GM12872 (cell line): ENCODE results near the gene SAMD9.

ENCODE experiments used
- TF ChIP-seq, protein P1 (sequence below): IDR thresholded peaks from 3 replicates; pipeline ENCODE4 v1.5.1; 2011; ENCODE audit warnings: low read depth, mild to moderate bottlenecking, low read length, moderate library complexity; ENCODE audit not compliant: insufficient read depth

SAMD9 gene

DNA sequence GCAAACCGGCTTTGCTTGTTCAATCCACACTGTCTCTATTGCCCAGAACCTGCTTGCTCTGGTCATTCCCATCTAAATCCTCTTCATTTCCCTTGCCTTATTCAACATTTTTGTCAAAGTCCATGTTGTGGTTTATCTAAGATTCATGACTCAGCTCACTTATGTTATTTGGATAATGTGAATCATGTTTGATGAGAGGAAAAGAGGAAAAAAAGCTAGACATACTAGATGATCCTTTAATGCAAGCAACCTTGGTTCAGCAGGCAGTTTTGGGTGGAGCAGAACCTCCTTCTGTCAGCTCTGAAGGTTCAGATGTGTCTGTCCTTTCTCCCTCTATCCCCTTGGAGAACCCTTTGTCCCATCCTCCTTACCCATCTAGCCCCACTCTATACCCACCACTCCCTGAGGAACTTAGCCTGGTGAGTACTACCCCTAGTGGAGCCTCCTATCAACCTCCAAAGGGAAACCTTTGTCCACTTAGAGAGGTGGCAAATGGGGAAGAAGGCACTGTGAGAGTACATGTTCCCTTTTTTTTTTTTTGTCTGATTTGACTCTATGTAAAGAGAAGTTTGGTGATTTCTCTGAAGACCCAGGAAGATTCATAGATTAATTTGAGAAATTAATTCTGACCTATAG lies 32.5 kb upstream of the SAMD9 start:
- TF ChIP-seq, protein P1, sequence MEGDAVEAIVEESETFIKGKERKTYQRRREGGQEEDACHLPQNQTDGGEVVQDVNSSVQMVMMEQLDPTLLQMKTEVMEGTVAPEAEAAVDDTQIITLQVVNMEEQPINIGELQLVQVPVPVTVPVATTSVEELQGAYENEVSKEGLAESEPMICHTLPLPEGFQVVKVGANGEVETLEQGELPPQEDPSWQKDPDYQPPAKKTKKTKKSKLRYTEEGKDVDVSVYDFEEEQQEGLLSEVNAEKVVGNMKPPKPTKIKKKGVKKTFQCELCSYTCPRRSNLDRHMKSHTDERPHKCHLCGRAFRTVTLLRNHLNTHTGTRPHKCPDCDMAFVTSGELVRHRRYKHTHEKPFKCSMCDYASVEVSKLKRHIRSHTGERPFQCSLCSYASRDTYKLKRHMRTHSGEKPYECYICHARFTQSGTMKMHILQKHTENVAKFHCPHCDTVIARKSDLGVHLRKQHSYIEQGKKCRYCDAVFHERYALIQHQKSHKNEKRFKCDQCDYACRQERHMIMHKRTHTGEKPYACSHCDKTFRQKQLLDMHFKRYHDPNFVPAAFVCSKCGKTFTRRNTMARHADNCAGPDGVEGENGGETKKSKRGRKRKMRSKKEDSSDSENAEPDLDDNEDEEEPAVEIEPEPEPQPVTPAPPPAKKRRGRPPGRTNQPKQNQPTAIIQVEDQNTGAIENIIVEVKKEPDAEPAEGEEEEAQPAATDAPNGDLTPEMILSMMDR = no peak

DNA sequence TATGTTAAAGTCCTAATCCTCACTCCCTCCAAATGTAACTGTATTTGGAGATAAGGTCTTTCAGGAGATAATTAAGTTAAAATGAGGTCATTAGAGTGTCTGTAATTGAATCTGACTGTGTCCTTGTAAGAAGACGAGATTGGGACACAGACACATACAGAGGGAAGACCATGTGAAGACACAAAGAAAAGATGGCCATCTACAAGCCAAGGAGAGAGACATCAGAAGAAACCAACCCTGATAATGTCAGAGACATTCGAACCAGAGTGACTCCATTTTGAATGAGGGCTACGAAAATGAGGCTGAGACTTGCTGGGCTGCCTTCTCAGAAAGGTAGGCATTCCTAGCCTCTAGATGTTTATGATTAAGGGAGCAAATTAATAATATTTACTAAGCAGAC lies 30.9 kb upstream of the SAMD9 start:
- TF ChIP-seq, protein P1 = no peak

DNA sequence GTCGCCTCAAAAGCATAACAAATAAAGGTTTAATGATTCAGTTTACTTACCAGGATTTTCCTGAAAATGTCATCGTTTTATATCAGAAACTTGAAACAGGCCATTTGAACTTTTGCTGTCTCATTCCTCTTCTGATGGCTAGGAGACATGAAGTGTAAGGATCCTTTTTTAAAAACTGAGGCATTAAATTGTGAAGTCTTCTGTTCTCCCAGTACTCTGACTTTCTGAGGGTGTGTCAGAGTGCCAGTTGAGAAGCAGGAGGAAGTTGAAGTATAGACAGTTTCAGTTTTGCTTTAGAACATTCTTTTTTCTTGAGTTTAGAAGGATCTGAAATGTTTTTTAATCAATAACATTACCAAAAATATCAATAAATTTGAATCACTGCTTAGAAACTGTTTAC lies 30.4 kb upstream of the SAMD9 start, which contains the start of gene SAMD9L:
SAMD9L (minus strand) TSS at position 242 of the 400 bp plus-strand sequence. CDS start 12,414 bp downstream, outside the sequence.
- TF ChIP-seq, protein P1 = no peak

DNA sequence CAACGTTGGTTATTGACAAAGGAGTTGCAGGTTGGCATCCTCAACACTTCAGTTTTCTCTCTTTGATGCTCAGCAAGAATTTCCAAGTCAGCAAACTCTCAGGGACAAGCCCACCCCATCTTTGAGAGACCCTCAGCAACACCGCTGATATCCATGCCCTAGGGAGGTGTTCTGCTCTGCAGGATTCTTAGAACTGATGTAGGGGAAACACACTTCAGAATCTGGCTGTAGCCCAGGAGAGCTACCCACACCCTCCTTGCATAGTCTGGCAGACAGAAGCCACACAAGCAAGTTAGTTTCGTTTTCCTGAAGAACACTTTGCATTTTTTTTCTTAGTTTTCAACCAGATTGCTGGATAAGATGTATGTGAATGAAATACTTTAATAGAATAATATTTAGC lies 29.6 kb upstream of the SAMD9 start:
- TF ChIP-seq, protein P1 = no peak

DNA sequence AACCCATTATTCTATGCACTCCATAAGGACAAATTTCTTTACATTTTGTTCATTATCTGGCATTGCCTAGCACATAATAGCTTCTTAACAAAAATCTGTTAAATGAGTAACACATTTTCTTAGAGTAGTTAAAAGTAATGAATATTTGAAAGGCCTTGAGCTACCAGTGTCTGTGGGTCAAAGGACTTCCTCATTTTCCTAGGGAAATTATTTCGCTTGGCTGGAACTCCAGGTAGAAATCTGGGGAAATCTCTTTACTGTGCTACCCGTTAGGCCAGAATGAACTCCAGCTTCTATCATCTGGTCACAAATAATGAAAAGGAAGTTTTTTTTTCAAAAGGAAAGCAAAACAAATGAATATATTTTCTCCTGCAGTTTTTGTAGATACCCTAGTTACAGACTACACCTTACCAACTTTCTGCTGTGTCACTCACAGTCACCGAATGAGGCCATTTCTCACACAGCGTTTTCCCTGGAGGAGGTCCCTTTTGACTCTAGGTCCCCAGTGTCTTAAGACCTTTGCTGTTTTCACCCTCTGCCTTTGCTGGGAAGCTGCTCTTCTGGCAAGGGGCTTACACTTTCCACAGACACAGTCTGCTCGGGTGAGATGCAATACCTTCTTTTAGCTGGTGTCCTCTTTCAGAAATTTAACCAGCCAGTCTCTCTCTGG lies 28.8 kb upstream of the SAMD9 start:
- TF ChIP-seq, protein P1 = no peak

DNA sequence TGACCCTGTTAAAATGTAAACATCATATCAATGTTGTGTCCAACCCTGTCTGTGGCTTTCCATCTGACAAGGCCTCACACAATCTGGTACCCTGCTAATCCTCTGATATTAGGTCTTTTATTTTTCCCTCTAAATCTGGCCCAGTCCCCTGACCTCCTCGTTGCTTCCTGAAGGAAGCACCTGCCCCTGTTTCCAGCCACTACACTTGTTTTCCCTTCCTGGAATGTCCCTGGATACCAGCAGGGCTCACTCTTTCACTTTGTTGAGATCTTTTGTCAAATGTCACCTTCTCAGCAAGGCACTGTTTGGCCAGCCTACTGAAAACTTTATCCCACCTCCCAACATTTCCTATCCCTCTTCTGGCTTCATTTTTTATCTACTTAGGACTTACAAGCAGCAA lies 28.3 kb upstream of the SAMD9 start:
- TF ChIP-seq, protein P1 = no peak

DNA sequence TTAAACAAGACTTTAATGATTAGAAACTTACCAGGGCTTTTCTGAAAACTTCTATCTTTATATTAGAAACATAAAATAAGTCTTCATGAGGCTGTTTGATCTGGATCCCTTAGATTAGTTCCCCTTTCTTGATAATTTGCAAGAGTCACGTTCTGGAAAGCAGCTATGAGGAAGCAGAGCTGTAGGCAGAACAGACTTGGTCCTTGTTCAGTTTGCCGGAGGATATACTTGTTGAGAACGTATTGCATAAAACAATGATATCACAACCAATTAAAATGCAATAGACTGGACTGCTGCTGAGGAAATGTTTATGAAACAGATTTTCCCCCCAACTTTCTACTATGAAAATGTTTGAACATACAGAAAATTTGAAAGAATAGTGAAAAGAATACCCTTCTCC lies 27.6 kb upstream of the SAMD9 start:
- TF ChIP-seq, protein P1 = no peak
